K562 (cell line): Measurements from ENCODE around the gene RPRD1B. TPM values are rescaled to one million over a fixed set of nuclear protein-coding genes. Genes with fewer than 3 reads are reported as not detected.

Experiments used
- ATF1 ChIP-seq, 2 experiments: fragments of 450-650 bp in 1 of 2; IDR thresholded peaks; 2 replicates each; pipeline ENCODE4 v1.6.1; 2016; ENCODE audit warnings: missing compliant biosample characterization in 1 of 2, missing genetic modification characterization in 1 of 2
- CREB1 ChIP-seq, 2 experiments: sonication (generic) in 1 of 2; formaldehyde crosslinking in 1 of 2; IDR thresholded peaks; 2 replicates each; pipeline versions ENCODE4 v1.6.1 to v1.8.0; 2012 to 2022; ENCODE audit warnings: inconsistent platforms in 1 of 2, mild to moderate bottlenecking in 1 of 2, missing genetic modification reagents in 1 of 2, moderate library complexity in 1 of 2
- CXXC5 ChIP-seq: fragments of 250-450 bp; sonication (Bioruptor Pico); IDR thresholded peaks from 2 replicates; pipeline ENCODE4 v1.8.0; 2022; ENCODE audit warnings: inconsistent platforms, mild to moderate bottlenecking, moderate library complexity
- HDAC3 ChIP-seq: fragments of 450-650 bp; IDR thresholded peaks from 2 replicates; pipeline ENCODE4 v1.6.1; 2018; ENCODE audit warnings: borderline replicate concordance, mild to moderate bottlenecking, moderate library complexity; ENCODE audit not compliant: partially characterized antibody
- MCM2 ChIP-seq: fragments of 450-650 bp; IDR thresholded peaks from 2 replicates; pipeline ENCODE4 v1.6.1; 2017; ENCODE audit warnings: low read depth, mild to moderate bottlenecking
- PCBP2 ChIP-seq: fragments of 200-400 bp; formaldehyde crosslinking; IDR thresholded peaks from 2 replicates; pipeline ENCODE4 v1.6.1; 2018; ENCODE audit warnings: low read length, low read depth, mild to moderate bottlenecking, moderate library complexity; ENCODE audit not compliant: poor library complexity, severe bottlenecking
- PHB ChIP-seq: fragments of 250-450 bp; sonication (Bioruptor Pico); IDR thresholded peaks from 2 replicates; pipeline ENCODE4 v1.5.0; 2021
- POLR3A ChIP-seq: IDR thresholded peaks from 2 replicates; pipeline ENCODE4 v1.6.1; 2011; ENCODE audit warnings: borderline replicate concordance, mild to moderate bottlenecking, moderate library complexity; ENCODE audit not compliant: insufficient read length, insufficient read depth; ENCODE audit errors: extremely low read depth
- RBBP5 ChIP-seq: fragments of 200-600 bp; sonication (generic); IDR thresholded peaks from 2 replicates; pipeline ENCODE4 v1.6.1; 2012; ENCODE audit warnings: borderline replicate concordance, mild to moderate bottlenecking, low read length, control low read depth, inconsistent platforms; ENCODE audit not compliant: insufficient read depth, poor library complexity, severe bottlenecking
- RBM17 ChIP-seq: fragments of 200-400 bp; formaldehyde crosslinking; IDR thresholded peaks from 2 replicates; pipeline ENCODE4 v1.6.1; 2017; ENCODE audit warnings: low read depth, mild to moderate bottlenecking, low read length, borderline replicate concordance
- SPI1 ChIP-seq: IDR thresholded peaks from 2 replicates; pipeline ENCODE4 v1.6.1; 2011; ENCODE audit warnings: low read depth, low read length, control low read depth, borderline replicate concordance
- ZBTB7A ChIP-seq: IDR thresholded peaks from 2 replicates; pipeline ENCODE4 v1.6.1; 2011; ENCODE audit warnings: low read depth, mild to moderate bottlenecking, low read length, moderate library complexity, borderline replicate concordance; ENCODE audit not compliant: control insufficient read depth
- ZNF707 ChIP-seq: fragments of 250-450 bp; sonication (Bioruptor Pico); conservative IDR thresholded peaks from 2 replicates; pipeline ENCODE4 v1.8.0; 2022; ENCODE audit warnings: inconsistent platforms, mild to moderate bottlenecking, moderate library complexity
- polyA plus RNA-seq, 8 experiments: library from polyadenylated mRNA; depleted of rRNA in 4 of 8; stranded (reverse) in 5 of 8; unstranded in 3 of 8; fragments of >200 nt; fragmentation: Nextera tagmentation in 2 of 8; fragmentation: Illumina TruSeq in 1 of 8; extraction: Ambion mirVana in 2 of 8; extraction: Trizol in 1 of 8; gene quantifications; 2 replicates each; pipeline versions ENCODE4 v1.2.1 to v1.2.3, GENCODE V29; 2011 to 2014; ENCODE audit warnings: inconsistent platforms in 1 of 8, missing spikeins in 1 of 8
- total RNA-seq, 7 experiments: library from RNA; depleted of rRNA in 6 of 7; stranded (reverse); fragments of >200 nt in 6 of 7; fragmentation: Illumina TruSeq in 2 of 7; extraction: Trizol in 2 of 7; gene quantifications; 2 replicates each; pipeline versions ENCODE4 v1.2.1 to v1.2.3, GENCODE V29; 2011 to 2021; ENCODE audit warnings: low replicate concordance in 1 of 7
- TF ChIP-seq, protein P1 (sequence below): fragments of 450-650 bp; formaldehyde crosslinking; IDR thresholded peaks from 2 replicates; pipeline ENCODE4 v1.4.0; 2020; ENCODE audit warnings: mild to moderate bottlenecking, moderate library complexity
- TF ChIP-seq, protein P2 (sequence below): fragments of 200-800 bp; sonication (Bioruptor generic); IDR thresholded peaks from 2 replicates; pipeline ENCODE4 v1.6.1; 2016; ENCODE audit warnings: missing genetic modification characterization, missing compliant biosample characterization
- TF ChIP-seq, protein P3 (sequence below): fragments of 250-450 bp; sonication (Bioruptor Pico); IDR thresholded peaks from 2 replicates; pipeline ENCODE4 v1.8.0; 2021; ENCODE audit warnings: moderate library complexity, mild to moderate bottlenecking, inconsistent platforms
- TF ChIP-seq, protein P4 (sequence below): sonication (generic); formaldehyde crosslinking; IDR thresholded peaks from 2 replicates; pipeline ENCODE4 v1.5.0; 2020; ENCODE audit warnings: missing genetic modification reagents

Gene RPRD1B
- total and polyA plus RNA-seq, 9 of the 15 experiments (the other 6 are each of a cell fraction or from before 2014, with no cell fraction given), result 5.5 to 43.0 (median 24.4) TPM

DNA sequence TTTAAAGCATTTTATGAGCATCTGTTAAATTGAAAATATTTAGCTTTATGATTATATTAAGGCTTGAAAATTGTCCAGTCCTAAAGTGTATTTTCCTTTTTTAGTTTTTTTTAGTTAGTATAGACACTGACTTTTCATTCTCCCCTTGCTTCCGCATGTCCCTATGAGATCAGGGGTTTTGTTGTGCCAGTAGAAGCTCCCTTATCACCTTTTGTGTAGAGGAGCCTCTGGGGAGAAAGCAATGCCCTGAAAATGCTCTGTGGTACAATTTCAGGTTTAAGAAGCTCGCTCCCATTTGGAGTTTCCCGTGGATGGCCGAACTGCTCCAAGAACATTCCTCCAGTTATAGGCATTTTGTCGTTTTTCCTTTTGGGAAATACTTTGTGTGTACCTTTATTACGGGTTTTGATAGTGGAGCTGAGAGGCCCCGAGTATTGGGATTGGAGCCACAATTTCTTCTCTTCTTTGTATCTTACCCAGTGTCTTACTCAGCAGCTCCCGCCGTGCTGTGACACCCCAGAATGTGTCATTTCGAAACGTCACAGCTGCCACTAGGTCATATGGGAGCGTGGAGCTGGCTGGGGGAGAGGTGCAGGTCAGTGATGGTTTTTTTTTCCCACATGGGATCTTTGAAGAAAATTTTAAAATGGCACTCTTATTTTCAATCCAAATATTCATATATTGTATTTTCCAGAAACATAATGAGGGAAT is 49.9 kb downstream of the RPRD1B start (continued):
- TF ChIP-seq, protein P1, sequence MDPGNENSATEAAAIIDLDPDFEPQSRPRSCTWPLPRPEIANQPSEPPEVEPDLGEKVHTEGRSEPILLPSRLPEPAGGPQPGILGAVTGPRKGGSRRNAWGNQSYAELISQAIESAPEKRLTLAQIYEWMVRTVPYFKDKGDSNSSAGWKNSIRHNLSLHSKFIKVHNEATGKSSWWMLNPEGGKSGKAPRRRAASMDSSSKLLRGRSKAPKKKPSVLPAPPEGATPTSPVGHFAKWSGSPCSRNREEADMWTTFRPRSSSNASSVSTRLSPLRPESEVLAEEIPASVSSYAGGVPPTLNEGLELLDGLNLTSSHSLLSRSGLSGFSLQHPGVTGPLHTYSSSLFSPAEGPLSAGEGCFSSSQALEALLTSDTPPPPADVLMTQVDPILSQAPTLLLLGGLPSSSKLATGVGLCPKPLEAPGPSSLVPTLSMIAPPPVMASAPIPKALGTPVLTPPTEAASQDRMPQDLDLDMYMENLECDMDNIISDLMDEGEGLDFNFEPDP (CRISPR knock-in tag), result no peak
- no peak for TF ChIP-seq ZBTB7A
- TF ChIP-seq SPI1, result no peak
- TF ChIP-seq CXXC5 (CRISPR knock-in tag), result 0 out of 2 replicates have a peak, but pooled peaks have one; percentile 8
- no peak for TF ChIP-seq ZNF707
- no peak for TF ChIP-seq PCBP2
- TF ChIP-seq RBM17, result no peak
- no peak for TF ChIP-seq HDAC3
- no peak for TF ChIP-seq PHB (CRISPR knock-in tag)
- TF ChIP-seq, protein P2, sequence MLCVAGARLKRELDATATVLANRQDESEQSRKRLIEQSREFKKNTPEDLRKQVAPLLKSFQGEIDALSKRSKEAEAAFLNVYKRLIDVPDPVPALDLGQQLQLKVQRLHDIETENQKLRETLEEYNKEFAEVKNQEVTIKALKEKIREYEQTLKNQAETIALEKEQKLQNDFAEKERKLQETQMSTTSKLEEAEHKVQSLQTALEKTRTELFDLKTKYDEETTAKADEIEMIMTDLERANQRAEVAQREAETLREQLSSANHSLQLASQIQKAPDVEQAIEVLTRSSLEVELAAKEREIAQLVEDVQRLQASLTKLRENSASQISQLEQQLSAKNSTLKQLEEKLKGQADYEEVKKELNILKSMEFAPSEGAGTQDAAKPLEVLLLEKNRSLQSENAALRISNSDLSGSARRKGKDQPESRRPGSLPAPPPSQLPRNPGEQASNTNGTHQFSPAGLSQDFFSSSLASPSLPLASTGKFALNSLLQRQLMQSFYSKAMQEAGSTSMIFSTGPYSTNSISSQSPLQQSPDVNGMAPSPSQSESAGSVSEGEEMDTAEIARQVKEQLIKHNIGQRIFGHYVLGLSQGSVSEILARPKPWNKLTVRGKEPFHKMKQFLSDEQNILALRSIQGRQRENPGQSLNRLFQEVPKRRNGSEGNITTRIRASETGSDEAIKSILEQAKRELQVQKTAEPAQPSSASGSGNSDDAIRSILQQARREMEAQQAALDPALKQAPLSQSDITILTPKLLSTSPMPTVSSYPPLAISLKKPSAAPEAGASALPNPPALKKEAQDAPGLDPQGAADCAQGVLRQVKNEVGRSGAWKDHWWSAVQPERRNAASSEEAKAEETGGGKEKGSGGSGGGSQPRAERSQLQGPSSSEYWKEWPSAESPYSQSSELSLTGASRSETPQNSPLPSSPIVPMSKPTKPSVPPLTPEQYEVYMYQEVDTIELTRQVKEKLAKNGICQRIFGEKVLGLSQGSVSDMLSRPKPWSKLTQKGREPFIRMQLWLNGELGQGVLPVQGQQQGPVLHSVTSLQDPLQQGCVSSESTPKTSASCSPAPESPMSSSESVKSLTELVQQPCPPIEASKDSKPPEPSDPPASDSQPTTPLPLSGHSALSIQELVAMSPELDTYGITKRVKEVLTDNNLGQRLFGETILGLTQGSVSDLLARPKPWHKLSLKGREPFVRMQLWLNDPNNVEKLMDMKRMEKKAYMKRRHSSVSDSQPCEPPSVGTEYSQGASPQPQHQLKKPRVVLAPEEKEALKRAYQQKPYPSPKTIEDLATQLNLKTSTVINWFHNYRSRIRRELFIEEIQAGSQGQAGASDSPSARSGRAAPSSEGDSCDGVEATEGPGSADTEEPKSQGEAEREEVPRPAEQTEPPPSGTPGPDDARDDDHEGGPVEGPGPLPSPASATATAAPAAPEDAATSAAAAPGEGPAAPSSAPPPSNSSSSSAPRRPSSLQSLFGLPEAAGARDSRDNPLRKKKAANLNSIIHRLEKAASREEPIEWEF (CRISPR knock-in tag), result 0 out of 2 replicates have a peak, but pooled peaks have one; percentile 39
- peak; percentile 81 for TF ChIP-seq CREB1 (IDR thresholded peaks at IDR 0.05)
- no peak for TF ChIP-seq CREB1 (CRISPR knock-in tag; IDR thresholded peaks at IDR 0.05)
- TF ChIP-seq RBBP5, result no peak
- TF ChIP-seq, protein P3, sequence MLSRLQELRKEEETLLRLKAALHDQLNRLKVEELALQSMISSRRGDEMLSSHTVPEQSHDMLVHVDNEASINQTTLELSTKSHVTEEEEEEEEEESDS (CRISPR knock-in tag), result no peak
- no peak for TF ChIP-seq MCM2
- TF ChIP-seq POLR3A, result no peak
- TF ChIP-seq, protein P4, sequence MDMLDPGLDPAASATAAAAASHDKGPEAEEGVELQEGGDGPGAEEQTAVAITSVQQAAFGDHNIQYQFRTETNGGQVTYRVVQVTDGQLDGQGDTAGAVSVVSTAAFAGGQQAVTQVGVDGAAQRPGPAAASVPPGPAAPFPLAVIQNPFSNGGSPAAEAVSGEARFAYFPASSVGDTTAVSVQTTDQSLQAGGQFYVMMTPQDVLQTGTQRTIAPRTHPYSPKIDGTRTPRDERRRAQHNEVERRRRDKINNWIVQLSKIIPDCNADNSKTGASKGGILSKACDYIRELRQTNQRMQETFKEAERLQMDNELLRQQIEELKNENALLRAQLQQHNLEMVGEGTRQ (CRISPR knock-in tag), result no peak
- TF ChIP-seq ATF1 (CRISPR knock-in tag; IDR thresholded peaks at IDR 0.05), result no peak
- TF ChIP-seq ATF1 (tag; IDR thresholded peaks at IDR 0.05), result 0 out of 2 replicates have a peak, but pooled peaks have one; percentile 40
